Uterus (tissue), 4 donors: Measurements from ENCODE around the gene DCAF4. TPM values are rescaled to one million over a fixed set of nuclear protein-coding genes. Genes with fewer than 3 reads are reported as not detected.

ENCODE experiments used
- DNase-seq, 2 donors: peaks; one replicate each; pipeline ENCODE4 v3.0.0-alpha.2; 2019 to 2020
- H3K27ac ChIP-seq, 2 donors: fragments of 200-600 bp; sonication (generic); 1 replicate in 1 of 2; 2 replicates in 1 of 2; pipeline ENCODE4 v1.5.1; 2016 to 2018
- H3K27me3 ChIP-seq, 2 donors: fragments of 200-600 bp; sonication (generic); one replicate each; pipeline ENCODE4 v1.5.1; 2018 to 2019; ENCODE audit warnings: control low read depth in 1 of 2
- H3K36me3 ChIP-seq, 2 donors: fragments of 200-600 bp; sonication (generic); one replicate each; pipeline ENCODE4 v1.5.1; 2019; ENCODE audit warnings: control low read depth in 1 of 2
- H3K4me1 ChIP-seq, 2 donors: fragments of 200-600 bp; sonication (generic); one replicate each; pipeline ENCODE4 v1.5.1; 2018 to 2019; ENCODE audit warnings: control low read depth in 1 of 2
- H3K4me3 ChIP-seq, 2 donors: fragments of 200-600 bp; sonication (generic); 1 replicate in 1 of 2; 2 replicates in 1 of 2; pipeline ENCODE4 v1.5.1; 2018 to 2019; ENCODE audit warnings: mild to moderate bottlenecking in 1 of 2
- H3K9me3 ChIP-seq, 2 donors: fragments of 200-600 bp; sonication (generic); one replicate each; pipeline ENCODE4 v1.5.1; 2019; ENCODE audit warnings: control low read depth in 1 of 2
- CTCF ChIP-seq, 4 experiments: fragments of 200-600 bp in 2 of 4; fragments of 450-650 bp in 2 of 4; sonication (generic) in 2 of 4; IDR thresholded peaks; one replicate each; pipeline ENCODE4 v1.5.1; 2016 to 2019; ENCODE audit warnings: antibody characterized with exemption in 4 of 4, mild to moderate bottlenecking in 2 of 4, moderate library complexity in 1 of 4
- POLR2A ChIP-seq, 2 donors: fragments of 450-650 bp; IDR thresholded peaks; one replicate each; pipeline ENCODE4 v1.6.1; 2016; ENCODE audit warnings: antibody characterized with exemption in 2 of 2, mild to moderate bottlenecking in 1 of 2, moderate library complexity in 1 of 2
- intact Hi-C: fragments of 100-400 bp; cut with DNase I; formaldehyde crosslinking; loops from one replicate; pipeline ENCODE4 v1.15.1; 2023; ENCODE audit warnings: low total_unique reads
- total RNA-seq, 4 donors: library from RNA; depleted of rRNA in 3 of 4; stranded (reverse); fragments of >200 nt in 3 of 4; gene quantifications; one replicate each; pipeline versions ENCODE4 v1.1.0 to v1.2.4, GENCODE V29; 2014 to 2023
- donor health status: DM: yes; HTN: yes; CAD: no.

Gene DCAF4
- total RNA-seq, 4 donors from 2014 or later, result 12.0 to 14.1 (median 13.7) TPM; not detected in 1

- DNase-seq, result no peak
- H3K4me3 ChIP-seq, result no peak overlapping the region
- no peak for TF ChIP-seq CTCF (IDR thresholded peaks at IDR 0.05)
- no peak for TF ChIP-seq POLR2A (IDR thresholded peaks at IDR 0.05)
- intact Hi-C loops, result no loop called here
- no peaks in the 10 kb centered on the region for H3K9me3 ChIP-seq
- no peaks in the 10 kb centered on the region for H3K27me3 ChIP-seq
- no peaks in the 10 kb centered on the region for H3K4me1 ChIP-seq
- no peak overlapping the region for H3K27ac ChIP-seq
- H3K36me3 ChIP-seq, result no peaks in the 10 kb centered on the region
Observed at GRCh38 chr14:72880820-72881219, 45.4 kb upstream of the DCAF4 start.

- Histone ChIP-seq H3K4me3 (no peak overlapping the region), H3K27me3 (no peaks in the 10 kb centered on the region), H3K9me3 (no peaks in the 10 kb centered on the region), H3K36me3 (no peaks in the 10 kb centered on the region), H3K27ac (no peak overlapping the region), H3K4me1 (no peaks in the 10 kb centered on the region)
- TF ChIP-seq POLR2A (IDR thresholded peaks at IDR 0.05) (no peak), CTCF (IDR thresholded peaks at IDR 0.05) (no peak)
- intact Hi-C loops, result no loop called here
- no peak for DNase-seq
Observed at GRCh38 chr14:72881543-72881942, 44.7 kb upstream of the DCAF4 start.

GRCh38 chr14:72882047-72882446 is 44.2 kb upstream of the DCAF4 start:
- Histone ChIP-seq H3K9me3 (no peaks in the 10 kb centered on the region), H3K4me3 (no peak overlapping the region), H3K27me3 (no peaks in the 10 kb centered on the region), H3K27ac (no peak overlapping the region), H3K4me1 (no peaks in the 10 kb centered on the region), H3K36me3 (no peaks in the 10 kb centered on the region)
- intact Hi-C loops, result no loop called here
- TF ChIP-seq POLR2A (IDR thresholded peaks at IDR 0.05), result no peak
- no peak for TF ChIP-seq CTCF (IDR thresholded peaks at IDR 0.05)
- DNase-seq, result no peak

GRCh38 chr14:72882463-72882862 is 43.8 kb upstream of the DCAF4 start:
- no peak overlapping the region for H3K4me3 ChIP-seq
- intact Hi-C loops, result no loop called here
- no peaks in the 10 kb centered on the region for H3K4me1 ChIP-seq
- no peaks in the 10 kb centered on the region for H3K27me3 ChIP-seq
- no peaks in the 10 kb centered on the region for H3K36me3 ChIP-seq
- no peaks in the 10 kb centered on the region for H3K9me3 ChIP-seq
- TF ChIP-seq CTCF (IDR thresholded peaks at IDR 0.05), result no peak
- no peak for TF ChIP-seq POLR2A (IDR thresholded peaks at IDR 0.05)
- no peak overlapping the region for H3K27ac ChIP-seq
- DNase-seq, result no peak

- Histone ChIP-seq H3K36me3 (no peaks in the 10 kb centered on the region), H3K4me3 (no peak overlapping the region), H3K9me3 (no peaks in the 10 kb centered on the region), H3K27me3 (no peaks in the 10 kb centered on the region), H3K4me1 (no peaks in the 10 kb centered on the region), H3K27ac (no peak overlapping the region)
- no peak for DNase-seq
- intact Hi-C loops, result no loop called here
- no peak for TF ChIP-seq CTCF (IDR thresholded peaks at IDR 0.05)
- no peak for TF ChIP-seq POLR2A (IDR thresholded peaks at IDR 0.05)
Observed at GRCh38 chr14:72883109-72883508, 43.2 kb upstream of the DCAF4 start.
